Neutrophil (primary cell): Measurements from ENCODE around the gene RIMBP2.

Source experiments
- H3K27ac ChIP-seq: fragments of 200-600 bp; sonication (generic); 2 replicates; pipeline ENCODE4 v1.5.1; 2016; ENCODE audit warnings: mild to moderate bottlenecking, moderate library complexity
- H3K27me3 ChIP-seq: fragments of 200-600 bp; sonication (generic); 2 replicates; pipeline ENCODE4 v1.6.0; 2016; ENCODE audit warnings: mild to moderate bottlenecking
- H3K36me3 ChIP-seq: fragments of 200-600 bp; sonication (generic); 2 replicates; pipeline ENCODE4 v1.5.1; 2017
- H3K4me1 ChIP-seq, 2 experiments: fragments of 200-600 bp in 1 of 2; sonication (generic) in 1 of 2; 1 replicate in 1 of 2; 2 replicates in 1 of 2; pipeline versions ENCODE4 v1.5.1 to v1.6.1; 2013 to 2016; ENCODE audit warnings: low read depth in 1 of 2, low read length in 1 of 2, mild to moderate bottlenecking in 1 of 2, moderate library complexity in 1 of 2; ENCODE audit not compliant: control insufficient read depth in 1 of 2, insufficient read depth in 1 of 2
- H3K4me3 ChIP-seq, 2 experiments: fragments of 200-600 bp in 1 of 2; sonication (generic) in 1 of 2; 1 replicate in 1 of 2; 2 replicates in 1 of 2; pipeline ENCODE4 v1.5.1; 2013 to 2016; ENCODE audit warnings: low read depth in 1 of 2, low read length in 1 of 2, mild to moderate bottlenecking in 1 of 2, moderate library complexity in 1 of 2
- H3K9me3 ChIP-seq: fragments of 200-600 bp; sonication (generic); 2 replicates; pipeline ENCODE4 v1.5.1; 2016
- CTCF ChIP-seq: fragments of 200-600 bp; sonication (generic); IDR thresholded peaks from 2 replicates; pipeline ENCODE4 v1.5.1; 2016; ENCODE audit warnings: antibody characterized with exemption

RIMBP2 gene

GRCh38 chr12:130711756-130712155, 4.3 kb downstream of the RIMBP2 start:
- no peaks in the 10 kb centered on the region for H3K9me3 ChIP-seq

GRCh38 chr12:130710733-130711080, 5.4 kb downstream of the RIMBP2 start:
- H3K9me3 ChIP-seq = no peaks in the 10 kb centered on the region
- no peak for TF ChIP-seq CTCF
- H3K4me3 ChIP-seq = no peak overlapping the region
- H3K27ac ChIP-seq = no peak overlapping the region
- no peaks in the 10 kb centered on the region for H3K36me3 ChIP-seq
- no peaks in the 10 kb centered on the region for H3K4me1 ChIP-seq
- H3K27me3 ChIP-seq = peaks cover 47% of the 10 kb centered on the region

More at GRCh38 chr12:130711756-130712155, 4.3 kb downstream of the RIMBP2 start:
- TF ChIP-seq CTCF = no peak
- Histone ChIP-seq H3K36me3 (no peaks in the 10 kb centered on the region), H3K27ac (no peak overlapping the region), H3K4me1 (no peaks in the 10 kb centered on the region), H3K4me3 (no peak overlapping the region), H3K27me3 (peaks cover 58% of the 10 kb centered on the region)

DNA sequence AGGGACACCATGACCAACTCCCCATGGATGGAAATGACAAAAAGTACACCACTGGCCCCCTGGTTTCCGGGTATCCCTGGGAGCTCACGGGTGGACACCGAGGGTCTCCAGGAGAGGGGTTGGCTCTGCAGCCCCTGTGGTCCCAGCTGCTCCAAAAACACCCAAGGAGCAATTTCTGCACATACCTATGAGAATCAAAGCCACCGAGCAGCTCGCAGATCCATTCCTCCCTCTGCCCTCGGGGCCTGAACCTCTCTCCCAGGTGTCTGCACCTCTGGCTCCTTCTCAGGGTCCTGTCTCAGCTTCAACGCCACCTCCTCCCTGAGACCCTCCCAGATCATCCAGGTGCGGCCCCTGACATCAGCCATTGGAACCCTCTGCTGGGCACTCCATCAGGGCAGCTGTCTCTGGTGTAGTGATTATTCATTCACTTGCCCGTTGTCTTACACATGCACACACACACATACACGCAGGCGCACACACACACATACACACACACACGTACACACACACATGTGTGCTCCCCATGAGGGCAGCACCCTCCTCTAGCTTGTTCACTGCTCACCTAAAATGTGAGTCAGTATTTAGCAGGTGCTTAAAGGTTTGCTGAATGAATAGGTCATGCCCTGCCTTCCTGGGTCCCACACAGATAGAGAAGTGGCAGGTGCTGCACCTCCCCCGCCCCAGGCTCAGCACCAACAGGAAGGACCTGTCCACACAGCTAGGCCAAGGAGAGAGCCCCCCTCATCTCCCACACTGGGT, 5.9 kb downstream of the RIMBP2 start:
- H3K9me3 ChIP-seq = no peaks in the 10 kb centered on the region

DNA sequence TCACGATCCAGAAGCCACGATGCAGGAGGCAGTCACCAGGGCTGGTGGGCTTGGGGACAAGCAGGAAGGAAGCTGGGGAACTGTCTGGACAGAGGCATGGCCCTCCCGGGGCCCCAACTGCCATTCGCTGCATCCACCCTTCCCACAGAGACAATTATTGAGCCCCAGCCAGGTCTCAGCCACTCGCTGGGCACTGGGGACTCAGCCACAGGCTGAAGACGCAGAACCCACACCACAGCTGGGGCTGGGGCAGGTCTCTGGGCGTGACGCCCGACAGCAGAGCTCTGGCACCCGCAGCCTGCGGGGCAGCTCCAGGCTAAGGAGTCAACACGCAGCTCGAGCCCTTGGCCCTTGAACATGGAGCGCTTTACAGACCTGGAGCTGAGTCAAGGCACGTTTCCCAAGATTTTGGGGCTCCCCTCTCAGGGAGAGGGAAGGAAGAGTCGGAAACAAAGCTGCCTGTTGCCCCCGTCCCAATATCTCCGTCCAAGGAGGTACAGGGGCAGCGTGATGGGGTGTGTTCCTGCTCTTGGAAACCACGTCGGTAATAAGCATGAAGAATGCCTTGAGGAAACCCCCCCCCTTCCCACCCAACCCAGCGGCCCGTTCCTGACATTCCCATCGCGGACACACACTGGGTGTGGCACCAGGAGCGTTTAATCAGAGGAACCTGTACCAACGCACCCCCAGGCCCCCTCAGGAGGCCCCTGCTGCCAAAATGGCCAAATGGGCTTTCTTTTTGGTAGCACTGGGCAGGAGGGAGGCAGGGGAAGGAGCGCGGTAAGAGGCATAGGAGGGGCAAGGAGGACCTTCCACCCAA, 6.7 kb downstream of the RIMBP2 start:
- Histone ChIP-seq H3K4me1 (no peaks in the 10 kb centered on the region), H3K36me3 (no peaks in the 10 kb centered on the region), H3K27me3 (peaks cover 34% of the 10 kb centered on the region), H3K27ac (no peak overlapping the region), H3K4me3 (no peak overlapping the region), H3K9me3 (no peaks in the 10 kb centered on the region)
- TF ChIP-seq CTCF = no peak

More for the DNA sequence above, 5.9 kb downstream of the RIMBP2 start:
- Histone ChIP-seq H3K27me3 (peaks cover 42% of the 10 kb centered on the region), H3K27ac (no peak overlapping the region), H3K36me3 (no peaks in the 10 kb centered on the region), H3K4me1 (no peaks in the 10 kb centered on the region), H3K4me3 (no peak overlapping the region)
- TF ChIP-seq CTCF = no peak

- Histone ChIP-seq H3K27ac (no peak overlapping the region), H3K36me3 (no peaks in the 10 kb centered on the region), H3K9me3 (no peaks in the 10 kb centered on the region), H3K27me3 (peaks cover 27% of the 10 kb centered on the region), H3K4me3 (no peak overlapping the region), H3K4me1 (no peaks in the 10 kb centered on the region)
- no peak for TF ChIP-seq CTCF
Measured at GRCh38 chr12:130708648-130709047, 7.5 kb downstream of the RIMBP2 start.
